SH-SY5Y (cell line): Measurements from ENCODE around the gene OR52E5.

Source experiments
- GATA2 ChIP-seq: IDR thresholded peaks from 2 replicates; pipeline ENCODE4 v1.6.1; 2011; ENCODE audit warnings: mild to moderate bottlenecking, low read depth, low read length
- GATA3 ChIP-seq: IDR thresholded peaks from 2 replicates; pipeline ENCODE4 v1.6.1; 2011; ENCODE audit warnings: low read depth, mild to moderate bottlenecking, low read length, moderate library complexity

DNA sequence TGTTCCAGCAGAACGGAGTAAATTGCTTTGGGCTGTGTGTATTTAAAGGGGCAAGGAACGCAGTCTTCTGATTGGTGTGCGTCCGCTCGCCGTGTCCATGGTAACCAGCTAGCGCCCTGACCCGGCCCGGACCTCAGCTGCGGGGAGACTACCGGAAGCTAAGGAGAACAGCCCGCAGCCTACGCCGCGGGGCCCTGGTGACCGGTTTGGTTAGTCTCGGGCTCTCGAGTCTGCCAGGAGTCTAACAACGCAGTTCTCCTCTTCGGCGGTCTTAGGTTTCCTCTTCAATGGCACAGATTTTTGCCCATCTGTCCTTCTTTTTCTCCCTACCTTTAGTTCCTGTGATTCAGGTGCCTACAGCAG lies 45.6 kb downstream of the OR52E5 start:
- TF ChIP-seq GATA3 (no peak), GATA2 (no peak)
